Hepatic stellate cell (primary cell): ENCODE measurements around the gene SOCS1.
"Not testable (repeated sequence)": the region's sequence is repeated elsewhere in the genome, so short reads cannot be mapped to it uniquely, and the experiment has no call there.

Experiments used
- DNase-seq: peaks from one replicate; pipeline ENCODE4 v3.0.0; 2011; ENCODE audit warnings: low spot score

The SOCS1 gene

GRCh38 chr16:11224894-11225676 lies 30.9 kb downstream of the SOCS1 start:
- DNase-seq = no peak

GRCh38 chr16:11224096-11224893 lies 31.7 kb downstream of the SOCS1 start:
- no peak for DNase-seq

- DNase-seq = not testable (repeated sequence)
Observed at GRCh38 chr16:11220507-11220906, 35.5 kb downstream of the SOCS1 start.

- no peak for DNase-seq
Observed at GRCh38 chr16:11219178-11219577, 36.8 kb downstream of the SOCS1 start.

- no peak for DNase-seq
Observed at GRCh38 chr16:11218604-11218962, 37.4 kb downstream of the SOCS1 start.

- no peak for DNase-seq
Observed at GRCh38 chr16:11217651-11218603, 38.1 kb downstream of the SOCS1 start.

- DNase-seq = no peak
Observed at GRCh38 chr16:11215935-11216556, 40.0 kb downstream of the SOCS1 start.

GRCh38 chr16:11213799-11214198 lies 42.2 kb downstream of the SOCS1 start:
- DNase-seq = no peak

GRCh38 chr16:11213373-11213772 lies 42.6 kb downstream of the SOCS1 start:
- DNase-seq = no peak

- DNase-seq = no peak
Observed at GRCh38 chr16:11212798-11213196, 43.2 kb downstream of the SOCS1 start.

- peak; percentile 46 for DNase-seq
Observed at GRCh38 chr16:11211977-11212797, 43.8 kb downstream of the SOCS1 start.

- DNase-seq = no peak
Observed at GRCh38 chr16:11211061-11211976, 44.7 kb downstream of the SOCS1 start.

GRCh38 chr16:11210260-11210659 lies 45.7 kb downstream of the SOCS1 start:
- DNase-seq = no peak

GRCh38 chr16:11208916-11209665 lies 46.9 kb downstream of the SOCS1 start:
- no peak for DNase-seq

GRCh38 chr16:11207646-11208045 lies 48.4 kb downstream of the SOCS1 start:
- DNase-seq = no peak

- peak; percentile 41 for DNase-seq
Observed at GRCh38 chr16:11205754-11206581, 50.0 kb downstream of the SOCS1 start.

- DNase-seq = no peak
Observed at GRCh38 chr16:11205065-11205699, 50.8 kb downstream of the SOCS1 start.
